HCT116 (cell line): ENCODE measurements around the gene COL8A2. TPM values are rescaled to one million over a fixed set of nuclear protein-coding genes. Genes with fewer than 3 reads are reported as not detected.

Experiments used
- ATAC-seq: fragments of 200-7000 bp; cut with Tn5 transposase; 2 replicates; pipeline ENCODE4 v1.9.1; 2020; ENCODE audit warnings: mild to moderate bottlenecking, moderate library complexity
- BruUV-seq: library from RNA; stranded (reverse); fragments of 400-500 nt; replicated peaks from 2 replicates; lab custom pipeline; 2021; lab: Mats Ljungman, UMichigan
- CTCF ChIA-PET: fragments of 300-600 bp; sonication (Branson Sonifier 250); formaldehyde crosslinking; loops from one replicate; lab custom pipeline; 2021; ENCODE audit warnings: antibody characterized with exemption; lab: Charles Lee
- POLR2A ChIA-PET: fragments of 300-600, 350-600 bp; sonication (Branson Sonifier 250); formaldehyde crosslinking; loops from one replicate; lab custom pipeline; 2021; ENCODE audit warnings: antibody characterized with exemption; lab: Charles Lee
- RAD21 ChIA-PET, 2 experiments: fragments of 300-600 bp; sonication (Branson Sonifier 250); formaldehyde crosslinking; loops; one replicate each; lab custom pipeline; 2023; ENCODE audit warnings: low total read pairs in 2 of 2; ENCODE audit not compliant: uncharacterized antibody in 2 of 2, unreplicated experiment in 2 of 2, low non-redundant PET in 1 of 2; lab: Charles Lee
- DNase-seq: peaks from one replicate; pipeline ENCODE4 v3.0.0-alpha.2; 2010; ENCODE audit warnings: low read depth, low spot score
- H2AFZ ChIP-seq: fragments of 200-600 bp; shearing (Covaris generic), sonication (generic); 2 replicates; pipeline ENCODE4 v1.6.1; 2017; ENCODE audit warnings: low read depth, mixed run types, mixed read lengths, antibody characterized with exemption, low read length; ENCODE audit not compliant: poor library complexity, severe bottlenecking
- H3K27ac ChIP-seq: 2 replicates; pipeline ENCODE4 v1.5.1; 2012; ENCODE audit warnings: low read depth, low read length
- H3K27me3 ChIP-seq: fragments of 200-600 bp; sonication (generic); 2 replicates; pipeline ENCODE4 v1.6.1; 2016; ENCODE audit warnings: mixed run types, low read length, mixed read lengths; ENCODE audit not compliant: insufficient read depth
- H3K36me3 ChIP-seq, 2 experiments: fragments of 200-500 bp in 1 of 2; fragments of 200-600 bp in 1 of 2; sonication (Bioruptor generic) in 1 of 2; sonication (generic) in 1 of 2; 2 replicates each; pipeline versions ENCODE4 v1.5.1 to v1.6.1; 2014 to 2016; ENCODE audit warnings: low read length in 2 of 2, inconsistent platforms in 1 of 2, mixed read lengths in 1 of 2, mixed run types in 1 of 2; ENCODE audit not compliant: insufficient read depth in 2 of 2, control insufficient read depth in 1 of 2
- H3K4me1 ChIP-seq, 2 experiments: fragments of 200-600 bp in 1 of 2; sonication (generic) in 1 of 2; 2 replicates each; pipeline versions ENCODE4 v1.5.1 to v1.6.1; 2012 to 2017; ENCODE audit warnings: low read length in 2 of 2, inconsistent platforms in 1 of 2, mild to moderate bottlenecking in 1 of 2, mixed read lengths in 1 of 2, mixed run types in 1 of 2, moderate library complexity in 1 of 2; ENCODE audit not compliant: insufficient read depth in 2 of 2, control insufficient read depth in 1 of 2
- H3K4me2 ChIP-seq: fragments of 200-600 bp; sonication (generic); 2 replicates; pipeline ENCODE4 v1.6.1; 2017; ENCODE audit warnings: mixed run types, low read length, mixed read lengths
- H3K4me3 ChIP-seq, 2 experiments: fragments of 200-600 bp in 1 of 2; sonication (generic) in 1 of 2; replicated peaks in 1 of 2; 2 replicates each; pipeline ENCODE4 v1.5.1; 2011 to 2016; ENCODE audit warnings: low read length in 2 of 2, control low read depth in 1 of 2, low read depth in 1 of 2, mild to moderate bottlenecking in 1 of 2, mixed read lengths in 1 of 2, mixed run types in 1 of 2
- H3K79me2 ChIP-seq: fragments of 200-600 bp; sonication (generic); 2 replicates; pipeline ENCODE4 v1.6.1; 2017; ENCODE audit warnings: mild to moderate bottlenecking, mixed run types, low read length, moderate library complexity, mixed read lengths; ENCODE audit not compliant: insufficient read depth
- H3K9ac ChIP-seq: fragments of 200-600 bp; sonication (generic); 2 replicates; pipeline ENCODE4 v1.6.1; 2016; ENCODE audit warnings: low read length, mixed read lengths
- H3K9me2 ChIP-seq: fragments of 200-600 bp; sonication (generic), shearing (Covaris generic); 2 replicates; pipeline ENCODE4 v1.6.1; 2017; ENCODE audit warnings: mixed run types, mild to moderate bottlenecking, moderate library complexity; ENCODE audit not compliant: insufficient read depth
- H3K9me3 ChIP-seq, 2 experiments: fragments of 200-500 bp in 1 of 2; fragments of 200-600 bp in 1 of 2; sonication (Bioruptor generic) in 1 of 2; sonication (generic) in 1 of 2; 2 replicates each; pipeline ENCODE4 v1.6.1; 2014 to 2017; ENCODE audit warnings: low read length in 2 of 2, mixed read lengths in 2 of 2, inconsistent platforms in 1 of 2, low read depth in 1 of 2, mild to moderate bottlenecking in 1 of 2, mixed run types in 1 of 2, moderate library complexity in 1 of 2; ENCODE audit not compliant: control insufficient read depth in 1 of 2, insufficient read depth in 1 of 2
- H4K20me1 ChIP-seq: fragments of 200-600 bp; sonication (generic), shearing (Covaris generic); 2 replicates; pipeline ENCODE4 v1.6.1; 2017; ENCODE audit warnings: mixed run types, mild to moderate bottlenecking, moderate library complexity; ENCODE audit not compliant: insufficient read depth
- ATF3 ChIP-seq: IDR thresholded peaks from 2 replicates; pipeline ENCODE4 v1.6.1; 2012
- CBX3 ChIP-seq: IDR thresholded peaks from 2 replicates; pipeline ENCODE4 v1.6.1; 2012; ENCODE audit warnings: low read depth
- CEBPB ChIP-seq: IDR thresholded peaks from 2 replicates; pipeline ENCODE4 v1.6.1; 2012; ENCODE audit warnings: low read depth
- CTCF ChIP-seq, 3 experiments: fragments of 200-600 bp in 1 of 3; sonication (generic) in 1 of 3; IDR thresholded peaks in 2 of 3; conservative IDR thresholded peaks in 1 of 3; 2 replicates each; pipeline ENCODE4 v1.5.1; 2012 to 2017; ENCODE audit warnings: low read depth in 2 of 3, low read length in 2 of 3, antibody characterized with exemption in 1 of 3, borderline replicate concordance in 1 of 3, control low read depth in 1 of 3, mild to moderate bottlenecking in 1 of 3, mixed read lengths in 1 of 3, mixed run types in 1 of 3, moderate library complexity in 1 of 3; ENCODE audit not compliant: insufficient read depth in 1 of 3
- EGR1 ChIP-seq: IDR thresholded peaks from 2 replicates; pipeline ENCODE4 v1.6.1; 2012; ENCODE audit warnings: low read depth
- ELF1 ChIP-seq: IDR thresholded peaks from 2 replicates; pipeline ENCODE4 v1.6.1; 2012; ENCODE audit warnings: low read depth, borderline replicate concordance
- EZH2 ChIP-seq: fragments of 200-600 bp; sonication (generic); IDR thresholded peaks from 2 replicates; pipeline ENCODE4 v1.6.1; 2017; ENCODE audit warnings: antibody characterized with exemption, mixed run types
- FOSL1 ChIP-seq: IDR thresholded peaks from 2 replicates; pipeline ENCODE4 v1.6.1; 2012; ENCODE audit warnings: low read depth
- JUND ChIP-seq: IDR thresholded peaks from 2 replicates; pipeline ENCODE4 v1.6.1; 2012
- POLR2A ChIP-seq: IDR thresholded peaks from 2 replicates; pipeline ENCODE4 v1.7.0; 2011; ENCODE audit warnings: borderline replicate concordance; ENCODE audit not compliant: insufficient read depth, insufficient read length; ENCODE audit errors: extremely low read depth
- POLR2AphosphoS5 ChIP-seq: IDR thresholded peaks from 2 replicates; pipeline ENCODE4 v1.6.1; 2011; ENCODE audit warnings: mild to moderate bottlenecking, low read depth, low read length, moderate library complexity
- RAD21 ChIP-seq: IDR thresholded peaks from 2 replicates; pipeline ENCODE4 v1.6.1; 2012; ENCODE audit warnings: low read depth, mild to moderate bottlenecking
- SIN3A ChIP-seq: IDR thresholded peaks from 2 replicates; pipeline ENCODE4 v1.6.1; 2012; ENCODE audit warnings: low read depth
- SP1 ChIP-seq: IDR thresholded peaks from 2 replicates; pipeline ENCODE4 v1.6.1; 2012; ENCODE audit warnings: low read depth
- SRF ChIP-seq: IDR thresholded peaks from 2 replicates; pipeline ENCODE4 v1.6.1; 2012; ENCODE audit warnings: low read depth
- TCF7L2 ChIP-seq: IDR thresholded peaks from 2 replicates; pipeline ENCODE4 v1.7.0; 2011; ENCODE audit warnings: borderline replicate concordance, inconsistent platforms; ENCODE audit not compliant: insufficient read depth, insufficient read length; ENCODE audit errors: extremely low read depth
- ZBTB33 ChIP-seq: IDR thresholded peaks from 2 replicates; pipeline ENCODE4 v1.6.1; 2011; ENCODE audit warnings: mild to moderate bottlenecking, low read length, moderate library complexity; ENCODE audit not compliant: insufficient replicate concordance; ENCODE audit errors: extremely low read depth
- ZFX ChIP-seq: fragments of 450-650 bp; IDR thresholded peaks from 2 replicates; pipeline ENCODE4 v1.6.1; 2017
- ZNF274 ChIP-seq: fragments of 200-500 bp; sonication (Bioruptor generic); IDR thresholded peaks from 2 replicates; pipeline ENCODE4 v1.6.1; 2014; ENCODE audit warnings: mild to moderate bottlenecking, low read depth, low read length, inconsistent platforms
- intact Hi-C: fragments of 100-400 bp; cut with micrococcal nuclease; formaldehyde crosslinking; loops from 2 replicates; pipeline ENCODE4 v1.10.0; 2022
- total RNA-seq: library from RNA; stranded (reverse); gene quantifications from one replicate; pipeline ENCODE4 v1.2.1, GENCODE V29; 2021; ENCODE audit not compliant: unreplicated experiment

COL8A2 gene
- total RNA-seq, 1 experiment from 2014 or later = 0.05 TPM

GRCh38 chr1:36062315-36062714 is 62.7 kb downstream of the COL8A2 start:
- no peaks in the 10 kb centered on the region for H3K79me2 ChIP-seq
- POLR2A ChIA-PET = no interaction called here
- ATAC-seq = no peak

More at GRCh38 chr1:36062315-36062714, 62.7 kb downstream of the COL8A2 start:
- Histone ChIP-seq H3K27me3 (no peaks in the 10 kb centered on the region), H3K4me2 (no peak overlapping the region), H3K9me3 (no peaks in the 10 kb centered on the region), H4K20me1 (no peaks in the 10 kb centered on the region), H3K36me3 (no peaks in the 10 kb centered on the region), H3K27ac (no peak overlapping the region), H3K9ac (no peak overlapping the region), H2AFZ (no peak overlapping the region), H3K9me2 (no peaks in the 10 kb centered on the region), H3K4me1 (no peaks in the 10 kb centered on the region), H3K4me3 (no peak overlapping the region)
- intact Hi-C loops = no loop called here
- no peak for TF ChIP-seq POLR2AphosphoS5
- TF ChIP-seq TCF7L2 = no peak
- no peak for TF ChIP-seq SRF
- no peak for TF ChIP-seq CTCF (IDR thresholded peaks at IDR 0.05 in 2 of 3, conservative IDR thresholded peaks at IDR 0.05 in 1 of 3; ENCODE audit: borderline replicate concordance in 1 of 3, insufficient read depth in 1 of 3, low read depth in 2 of 3, low read length in 2 of 3)
- TF ChIP-seq SP1 = no peak
- TF ChIP-seq FOSL1 = no peak
- no peak for TF ChIP-seq POLR2A
- no peak for TF ChIP-seq ELF1
- no peak for TF ChIP-seq ATF3
- no peak for TF ChIP-seq ZFX
- no peak for TF ChIP-seq RAD21
- TF ChIP-seq CEBPB = no peak
- TF ChIP-seq ZNF274 = no peak
- no peak for TF ChIP-seq EZH2
- TF ChIP-seq JUND = no peak
- TF ChIP-seq ZBTB33 = no peak
- no peak for TF ChIP-seq EGR1
- no peak for TF ChIP-seq SIN3A
- no peak for TF ChIP-seq CBX3
- ChIA-PET CTCF (no interaction called here), RAD21 (no interaction called here)
- BruUV-seq = no TSS peak
- DNase-seq = no peak
